GM18508 (cell line): ENCODE measurements around the gene ADAM30.

ENCODE experiments used
- ATAC-seq: cut with Tn5 transposase; IDR thresholded peaks from one replicate; pipeline ENCODE4 v1.9.1; 2021; ENCODE audit warnings: moderate number of reproducible peaks; ENCODE audit not compliant: insufficient read depth, unreplicated experiment

ADAM30 gene

GRCh38 chr1:119896303-119896702 lies at the start of gene ADAM30:
ADAM30 (minus strand) TSS chr1:119896515; CDS start chr1:119896336, 179 bp downstream.
- no peak for ATAC-seq

DNA sequence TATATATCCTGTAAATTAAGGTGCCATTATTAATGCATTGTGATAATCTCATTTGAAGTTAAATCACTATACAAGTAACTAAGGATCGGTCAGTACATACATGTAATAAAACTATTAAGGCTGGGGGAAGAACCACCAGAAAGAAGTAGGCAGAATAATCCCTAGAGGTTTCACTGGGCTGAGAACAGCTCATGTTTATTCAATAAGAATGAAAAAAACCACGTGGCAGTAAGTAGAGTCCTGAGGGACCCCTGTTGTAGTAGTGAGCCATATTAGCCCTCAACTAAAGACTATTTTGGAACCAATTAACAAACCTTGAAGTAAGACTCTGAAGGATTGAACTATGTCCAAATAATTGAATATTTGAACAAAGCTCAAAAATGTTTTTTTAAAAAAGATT lies 46.9 kb upstream of the ADAM30 start:
- ATAC-seq: no peak

- no peak for ATAC-seq
These were observed 45.1 kb upstream of the ADAM30 start for GRCh38 chr1:119941392-119941791.

GRCh38 chr1:119940697-119941096 lies 44.4 kb upstream of the ADAM30 start:
- no peak for ATAC-seq

GRCh38 chr1:119937198-119937597 lies 40.9 kb upstream of the ADAM30 start:
- ATAC-seq: no peak

DNA sequence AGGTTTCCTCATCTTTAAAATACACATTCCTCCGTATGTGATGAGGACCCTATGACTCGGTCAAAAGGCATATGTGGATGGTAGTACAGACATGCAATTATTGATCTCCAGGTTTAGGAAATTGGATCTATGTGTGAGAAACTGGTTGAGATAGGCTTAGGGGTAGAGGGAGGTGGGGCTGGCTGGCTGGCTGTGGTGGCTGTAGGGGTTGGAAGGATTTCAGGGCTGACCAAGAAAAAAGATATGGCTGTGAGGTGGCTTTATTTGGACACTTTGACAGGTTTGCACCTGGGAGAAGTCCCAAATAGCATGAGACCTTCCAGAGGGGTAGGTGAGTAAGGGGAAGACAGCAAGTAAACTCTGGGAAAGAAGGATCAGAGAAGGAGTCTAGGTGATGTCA lies 39.6 kb upstream of the ADAM30 start:
- no peak for ATAC-seq

DNA sequence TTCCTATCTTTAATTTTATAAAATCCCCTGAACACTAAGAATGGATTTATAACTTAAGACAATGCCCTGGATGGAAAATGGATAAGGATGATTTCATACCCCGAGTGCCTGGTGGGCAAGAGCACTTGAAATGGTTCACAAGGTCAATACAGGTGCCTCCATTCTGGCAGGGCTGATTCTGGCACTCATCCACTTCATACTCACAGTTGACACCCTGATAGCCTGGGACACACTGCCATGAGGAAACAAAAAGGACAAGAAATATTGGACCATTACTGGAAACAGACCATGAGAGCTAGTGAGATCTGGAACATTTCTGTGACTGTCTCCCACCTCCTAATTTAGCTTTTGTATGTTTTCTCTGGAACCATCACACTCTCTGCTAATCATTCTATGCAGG lies 39.1 kb upstream of the ADAM30 start:
- ATAC-seq: no peak

DNA sequence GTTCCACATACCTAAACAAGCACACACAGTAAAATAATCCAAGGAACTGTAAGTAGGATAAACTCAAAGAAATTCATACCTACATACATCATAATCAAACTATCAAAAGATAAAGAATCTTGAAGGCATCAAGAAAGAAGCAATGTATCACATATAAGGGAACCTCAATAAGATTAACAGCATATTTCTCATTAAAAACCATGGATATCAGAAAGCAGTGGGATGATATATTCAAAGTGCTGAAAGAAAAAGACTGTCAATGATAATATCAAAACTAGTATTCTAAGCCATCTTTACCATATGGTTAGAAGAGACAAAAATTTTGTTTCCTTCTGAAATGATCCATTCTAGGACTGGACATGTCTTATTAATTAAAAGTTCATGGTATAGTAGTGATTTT lies 37.1 kb upstream of the ADAM30 start:
- no peak for ATAC-seq

DNA sequence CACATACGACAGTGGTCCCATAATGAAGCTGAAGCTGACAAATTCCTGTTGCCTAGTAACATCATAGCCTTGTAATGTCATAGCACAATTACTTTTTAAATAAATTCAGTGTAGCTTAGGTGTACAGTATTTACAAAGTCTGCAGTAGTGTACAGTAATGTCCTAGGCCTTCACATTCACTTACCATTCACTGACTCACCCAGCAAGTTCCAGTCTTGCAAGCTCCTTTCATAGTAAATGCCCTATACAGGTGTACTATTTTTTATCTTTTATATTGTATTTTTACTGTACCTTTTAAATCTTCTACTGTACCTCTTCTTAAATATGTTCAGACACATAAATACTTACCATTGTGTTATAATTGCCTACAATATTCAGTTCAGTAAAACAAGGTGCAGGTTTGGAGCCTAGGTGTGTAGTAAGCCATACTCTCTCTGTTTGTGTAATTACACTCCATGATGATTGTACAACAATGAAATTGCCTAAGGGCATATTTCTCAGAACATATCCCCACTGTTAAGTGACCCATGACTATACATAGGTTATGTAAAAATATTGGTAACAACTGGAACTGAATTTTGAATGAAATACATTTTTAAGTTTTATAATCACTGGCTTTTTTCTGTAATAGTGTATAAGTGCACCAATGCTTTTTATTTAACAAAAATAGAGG lies 33.5 kb upstream of the ADAM30 start:
- ATAC-seq: no peak

DNA sequence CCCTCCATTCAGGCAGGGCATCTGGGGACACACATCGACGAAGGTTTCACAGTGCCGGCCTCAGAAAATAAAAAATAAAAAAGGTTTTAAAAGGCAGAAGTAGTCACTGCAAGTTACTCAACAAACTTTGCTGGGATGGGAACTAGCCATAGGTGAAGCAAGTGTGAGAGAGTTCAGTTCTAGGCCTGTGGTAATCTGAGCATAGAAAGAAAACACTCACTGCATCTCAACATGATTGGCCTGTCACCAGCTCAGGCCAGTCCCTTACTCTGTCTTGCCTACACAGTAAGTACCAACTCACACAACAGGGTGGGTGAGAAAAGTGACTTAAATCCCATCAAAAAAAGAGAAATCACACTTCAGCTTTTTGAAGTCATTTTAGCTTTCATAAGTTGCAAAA lies 30.2 kb upstream of the ADAM30 start:
- ATAC-seq: no peak

- ATAC-seq: no peak
These were observed 28.9 kb upstream of the ADAM30 start for GRCh38 chr1:119924948-119925898.

DNA sequence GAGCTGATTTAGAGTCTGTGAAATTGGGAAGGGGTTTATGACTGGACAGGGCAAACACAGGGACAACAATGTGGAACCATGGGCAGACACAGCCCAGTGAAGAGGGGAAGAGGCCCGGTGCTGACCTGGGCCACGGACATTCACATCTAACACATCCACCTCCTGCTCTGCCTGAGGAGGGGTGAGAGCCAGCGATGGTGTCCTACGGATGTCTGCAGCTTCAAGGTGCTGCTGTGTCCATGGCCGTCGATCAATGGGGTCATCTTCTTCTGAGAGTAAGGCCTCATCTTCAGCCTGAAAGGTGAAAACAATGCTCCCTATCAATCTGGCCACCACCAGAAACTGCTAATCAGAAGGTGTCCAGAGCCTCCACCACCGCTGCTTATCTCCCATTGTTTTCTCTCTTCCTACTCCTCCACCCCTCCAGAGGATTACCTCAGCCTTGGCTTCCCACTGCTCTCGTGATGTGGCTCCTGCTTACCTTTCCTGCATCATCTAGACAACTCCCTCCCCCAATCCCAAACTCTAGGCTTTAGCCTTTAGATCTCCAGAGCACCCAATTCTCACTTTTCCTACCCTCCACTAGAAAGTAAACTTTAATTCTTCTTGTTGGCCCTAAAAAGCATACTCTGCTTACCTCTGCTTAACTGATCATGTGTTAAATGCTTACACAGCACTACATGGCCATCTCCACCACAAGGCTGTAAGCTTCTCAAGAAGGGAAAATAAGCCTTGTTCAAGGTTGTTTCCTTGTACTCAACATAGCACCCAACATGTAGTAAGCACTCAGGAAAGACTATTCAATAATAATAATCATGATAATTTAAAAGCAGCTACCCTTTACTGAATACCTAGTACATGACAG lies 24.0 kb upstream of the ADAM30 start:
- ATAC-seq: no peak

GRCh38 chr1:119919241-119919640 lies 22.9 kb upstream of the ADAM30 start:
- ATAC-seq: no peak

DNA sequence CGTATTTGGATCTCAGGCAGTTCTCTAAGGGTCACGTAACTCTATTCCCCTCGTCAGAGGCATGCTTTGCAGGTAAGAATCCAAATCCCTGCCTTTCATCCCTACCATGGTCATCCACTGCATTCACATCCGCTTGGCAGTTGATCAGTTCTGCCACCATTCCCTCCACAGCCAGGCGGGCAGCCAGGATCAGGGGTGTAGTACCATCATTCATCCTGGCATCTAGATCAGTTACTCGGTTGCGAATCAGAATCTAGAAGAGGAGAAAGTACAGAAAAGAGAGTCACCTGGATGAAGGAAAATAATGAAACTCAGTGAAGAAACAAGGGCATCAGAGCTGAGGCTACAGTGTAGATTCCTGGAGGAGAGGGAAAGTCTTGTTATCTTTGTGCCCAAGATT lies 22.0 kb upstream of the ADAM30 start:
- ATAC-seq: no peak

- ATAC-seq: no peak
These were observed 21.2 kb upstream of the ADAM30 start for GRCh38 chr1:119917304-119918055.

DNA sequence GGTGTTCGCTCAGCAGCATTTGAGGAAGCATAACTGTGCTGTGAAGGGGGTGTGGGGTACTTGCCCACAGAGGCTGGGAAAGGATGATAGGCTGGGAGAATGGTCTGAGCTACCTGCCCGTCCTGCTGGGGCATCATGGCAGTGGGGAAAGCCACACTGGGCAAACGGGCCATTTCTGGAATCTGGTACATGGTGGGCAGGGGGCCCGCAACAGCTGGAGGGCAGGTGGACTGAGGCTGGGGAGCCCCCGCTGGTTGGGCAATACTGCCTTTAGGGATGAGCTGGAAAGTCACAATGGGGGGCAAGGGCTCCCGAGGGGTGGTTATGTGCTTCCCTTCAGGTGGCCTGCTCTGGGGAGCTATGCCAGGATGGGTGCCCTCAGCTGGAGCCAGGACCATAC lies 19.2 kb upstream of the ADAM30 start:
- ATAC-seq: no peak

DNA sequence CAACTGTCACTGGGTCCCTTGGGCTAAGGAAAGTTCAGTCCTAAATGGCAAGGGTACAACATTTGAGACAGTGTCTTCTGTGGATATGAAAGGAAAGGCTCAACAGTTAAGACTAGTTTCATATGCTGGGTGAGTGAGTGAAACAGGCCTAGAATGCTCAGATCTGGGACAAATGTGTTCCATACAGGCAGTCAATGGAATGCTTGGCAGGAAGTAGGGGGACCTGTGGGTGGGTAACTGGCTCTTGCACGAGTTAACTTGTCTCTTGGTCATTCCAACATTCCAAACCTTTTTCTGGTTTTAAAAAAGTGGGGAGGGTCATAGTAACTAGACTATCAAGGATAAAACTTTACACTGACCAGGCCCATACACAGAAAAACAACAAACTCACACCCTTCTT lies 17.8 kb upstream of the ADAM30 start:
- no peak for ATAC-seq

DNA sequence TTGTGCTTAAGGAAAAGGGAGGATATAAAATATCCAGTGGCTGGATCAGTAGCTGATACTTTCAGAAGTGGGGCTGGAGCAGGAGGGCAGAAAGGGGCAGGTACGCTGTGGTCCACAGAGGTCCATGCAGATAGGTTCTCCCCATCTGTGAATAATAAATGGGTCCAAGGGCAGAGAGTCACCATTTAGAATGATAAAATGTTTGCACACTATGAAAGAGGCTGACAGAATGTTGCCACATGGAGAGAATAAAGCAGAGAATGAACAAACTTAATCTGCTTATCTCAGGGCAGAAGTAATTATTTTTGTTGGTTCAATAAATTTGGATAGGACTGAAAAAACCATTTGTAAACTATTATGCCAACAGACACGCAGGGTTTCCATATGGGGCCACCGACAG lies 16.6 kb upstream of the ADAM30 start:
- no peak for ATAC-seq

GRCh38 chr1:119911775-119912174 lies 15.5 kb upstream of the ADAM30 start:
- no peak for ATAC-seq

GRCh38 chr1:119910618-119911017 lies 14.3 kb upstream of the ADAM30 start:
- ATAC-seq: no peak
